Muscle layer of duodenum (tissue), 2 donors: ENCODE data around the gene TCEAL9.
"Not testable (repeated sequence)": the region's sequence is repeated elsewhere in the genome, so short reads cannot be mapped to it uniquely, and the experiment has no call there.

Experiments used
- H3K27ac ChIP-seq: one replicate; pipeline ENCODE4 v1.7.0; 2013; ENCODE audit warnings: mild to moderate bottlenecking, low read length
- H3K27me3 ChIP-seq: one replicate; pipeline ENCODE4 v1.7.0; 2013; ENCODE audit warnings: low read depth, mild to moderate bottlenecking, control low read depth, low read length
- H3K36me3 ChIP-seq, 2 donors: one replicate each; pipeline ENCODE4 v1.7.0; 2013; ENCODE audit warnings: low read length in 2 of 2, control low read depth in 1 of 2, mild to moderate bottlenecking in 1 of 2; ENCODE audit not compliant: insufficient read depth in 2 of 2, control insufficient read depth in 1 of 2
- H3K4me1 ChIP-seq, 2 donors: one replicate each; pipeline ENCODE4 v1.7.0; 2013; ENCODE audit warnings: low read length in 2 of 2, mild to moderate bottlenecking in 2 of 2, control low read depth in 1 of 2, moderate library complexity in 1 of 2; ENCODE audit not compliant: insufficient read depth in 2 of 2, control insufficient read depth in 1 of 2
- H3K4me3 ChIP-seq, 2 donors: one replicate each; pipeline ENCODE4 v1.7.0; 2013; ENCODE audit warnings: low read length in 2 of 2, low read depth in 1 of 2, mild to moderate bottlenecking in 1 of 2
- H3K9me3 ChIP-seq, 2 donors: one replicate each; pipeline ENCODE4 v1.7.0; 2013; ENCODE audit warnings: low read length in 2 of 2, control low read depth in 1 of 2, mild to moderate bottlenecking in 1 of 2; ENCODE audit not compliant: control insufficient read depth in 1 of 2
- donor health status: healthy.

TCEAL9 gene

GRCh38 chrX:103376118-103376978 lies 20.0 kb downstream of the TCEAL9 start, which contains the start of gene BEX3:
TSS of gene BEX3 (plus strand) at chrX:103376538. CDS start at chrX:103377522, 984 bp downstream.
- Histone ChIP-seq H3K36me3 (no peaks in the 10 kb centered on the region), H3K4me3 (peak within 1 kb of the TSS; percentile 63 to 71), H3K27ac (no peak within 1 kb of the TSS), H3K9me3 (no peaks in the 10 kb centered on the region), H3K27me3 (no peaks in the 10 kb centered on the region), H3K4me1 (no peaks in the 10 kb centered on the region)

- no peaks in the 10 kb centered on the region for H3K27me3 ChIP-seq
- no peak overlapping the region for H3K27ac ChIP-seq
- H3K9me3 ChIP-seq: no peaks in the 10 kb centered on the region
- H3K4me1 ChIP-seq: no peaks in the 10 kb centered on the region
- H3K4me3 ChIP-seq: peak overlapping the region; percentile 63 to 64
- H3K36me3 ChIP-seq: no peaks in the 10 kb centered on the region
Measured at GRCh38 chrX:103376979-103377324, 20.6 kb downstream of the TCEAL9 start.

GRCh38 chrX:103378990-103379389 lies 22.7 kb downstream of the TCEAL9 start:
- Histone ChIP-seq H3K36me3 (no peaks in the 10 kb centered on the region), H3K27me3 (no peaks in the 10 kb centered on the region), H3K27ac (no peak overlapping the region), H3K4me1 (no peaks in the 10 kb centered on the region), H3K9me3 (no peaks in the 10 kb centered on the region), H3K4me3 (no peak overlapping the region)

GRCh38 chrX:103382877-103383276 lies 26.6 kb downstream of the TCEAL9 start:
- H3K4me3 ChIP-seq: no peak overlapping the region
- no peaks in the 10 kb centered on the region for H3K9me3 ChIP-seq
- H3K4me1 ChIP-seq: no peaks in the 10 kb centered on the region
- no peak overlapping the region for H3K27ac ChIP-seq
- H3K27me3 ChIP-seq: no peaks in the 10 kb centered on the region
- H3K36me3 ChIP-seq: no peaks in the 10 kb centered on the region

- Histone ChIP-seq H3K9me3 (no peaks in the 10 kb centered on the region), H3K36me3 (no peaks in the 10 kb centered on the region), H3K27me3 (no peaks in the 10 kb centered on the region), H3K27ac (no peak overlapping the region), H3K4me3 (no peak overlapping the region), H3K4me1 (no peaks in the 10 kb centered on the region)
Measured at GRCh38 chrX:103384672-103385071, 28.4 kb downstream of the TCEAL9 start.

- not testable (repeated sequence) for H3K27me3 ChIP-seq, H3K4me3 ChIP-seq, H3K4me1 ChIP-seq, H3K36me3 ChIP-seq, H3K27ac ChIP-seq, H3K9me3 ChIP-seq
Measured at GRCh38 chrX:103385283-103385830, 29.1 kb downstream of the TCEAL9 start.

GRCh38 chrX:103386332-103386731 lies 30.0 kb downstream of the TCEAL9 start:
- Histone ChIP-seq H3K27me3 (no peaks in the 10 kb centered on the region), H3K36me3 (no peaks in the 10 kb centered on the region), H3K4me1 (no peaks in the 10 kb centered on the region), H3K9me3 (no peaks in the 10 kb centered on the region), H3K27ac (no peak overlapping the region), H3K4me3 (no peak overlapping the region)

GRCh38 chrX:103393487-103393886 lies 37.2 kb downstream of the TCEAL9 start:
- Histone ChIP-seq H3K4me1 (no peaks in the 10 kb centered on the region), H3K9me3 (no peaks in the 10 kb centered on the region), H3K36me3 (no peaks in the 10 kb centered on the region), H3K27me3 (no peaks in the 10 kb centered on the region), H3K4me3 (no peak overlapping the region), H3K27ac (no peak overlapping the region)

GRCh38 chrX:103396186-103396585 lies 39.9 kb downstream of the TCEAL9 start:
- Histone ChIP-seq H3K36me3 (no peaks in the 10 kb centered on the region), H3K27me3 (no peaks in the 10 kb centered on the region), H3K4me1 (no peaks in the 10 kb centered on the region), H3K4me3 (no peak overlapping the region), H3K27ac (no peak overlapping the region), H3K9me3 (no peaks in the 10 kb centered on the region)

GRCh38 chrX:103396660-103397059 lies 40.4 kb downstream of the TCEAL9 start:
- no peaks in the 10 kb centered on the region for H3K9me3 ChIP-seq
- no peaks in the 10 kb centered on the region for H3K4me1 ChIP-seq
- H3K27me3 ChIP-seq: no peaks in the 10 kb centered on the region
- H3K27ac ChIP-seq: no peak overlapping the region
- H3K4me3 ChIP-seq: no peak overlapping the region
- no peaks in the 10 kb centered on the region for H3K36me3 ChIP-seq

GRCh38 chrX:103397707-103398106 lies 41.4 kb downstream of the TCEAL9 start:
- Histone ChIP-seq H3K9me3 (no peaks in the 10 kb centered on the region), H3K4me1 (no peaks in the 10 kb centered on the region), H3K27ac (no peak overlapping the region), H3K36me3 (no peaks in the 10 kb centered on the region), H3K4me3 (no peak overlapping the region), H3K27me3 (no peaks in the 10 kb centered on the region)
